TTC549 (cell line): ENCODE measurements around the gene ADGRE3.

ENCODE experiments used
- FAIRE-seq: peaks from 2 replicates; lab custom pipeline; 2012; peaks lifted over from hg19 to GRCh38; lab: Jason Lieb, UNC

Gene ADGRE3, protein sequence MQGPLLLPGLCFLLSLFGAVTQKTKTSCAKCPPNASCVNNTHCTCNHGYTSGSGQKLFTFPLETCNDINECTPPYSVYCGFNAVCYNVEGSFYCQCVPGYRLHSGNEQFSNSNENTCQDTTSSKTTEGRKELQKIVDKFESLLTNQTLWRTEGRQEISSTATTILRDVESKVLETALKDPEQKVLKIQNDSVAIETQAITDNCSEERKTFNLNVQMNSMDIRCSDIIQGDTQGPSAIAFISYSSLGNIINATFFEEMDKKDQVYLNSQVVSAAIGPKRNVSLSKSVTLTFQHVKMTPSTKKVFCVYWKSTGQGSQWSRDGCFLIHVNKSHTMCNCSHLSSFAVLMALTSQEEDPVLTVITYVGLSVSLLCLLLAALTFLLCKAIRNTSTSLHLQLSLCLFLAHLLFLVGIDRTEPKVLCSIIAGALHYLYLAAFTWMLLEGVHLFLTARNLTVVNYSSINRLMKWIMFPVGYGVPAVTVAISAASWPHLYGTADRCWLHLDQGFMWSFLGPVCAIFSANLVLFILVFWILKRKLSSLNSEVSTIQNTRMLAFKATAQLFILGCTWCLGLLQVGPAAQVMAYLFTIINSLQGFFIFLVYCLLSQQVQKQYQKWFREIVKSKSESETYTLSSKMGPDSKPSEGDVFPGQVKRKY

DNA sequence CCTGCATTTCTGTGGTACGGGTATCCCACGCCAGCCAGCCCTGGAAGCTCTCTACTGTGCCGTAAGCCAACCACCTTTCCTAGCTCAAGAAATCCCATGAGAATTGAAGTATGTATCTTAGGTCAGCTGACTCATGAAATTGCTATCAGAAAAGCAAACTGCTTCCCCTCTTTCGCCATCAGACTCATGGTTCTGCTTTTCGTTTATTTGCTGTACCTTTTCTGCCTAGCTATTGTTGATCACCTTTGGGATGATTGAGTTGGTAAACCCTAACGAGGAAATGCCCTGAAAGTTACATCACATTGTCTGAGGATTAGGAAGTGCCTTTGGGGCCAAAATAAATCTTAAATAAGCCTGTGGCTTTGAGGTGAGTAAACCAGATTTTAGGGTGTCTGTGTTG lies at the start of gene ADGRE3:
TSS of gene ADGRE3 (minus strand) at position 81 of the 400 bp plus-strand sequence. CDS start at position 7, 74 bp downstream.
- no peak for FAIRE-seq

DNA sequence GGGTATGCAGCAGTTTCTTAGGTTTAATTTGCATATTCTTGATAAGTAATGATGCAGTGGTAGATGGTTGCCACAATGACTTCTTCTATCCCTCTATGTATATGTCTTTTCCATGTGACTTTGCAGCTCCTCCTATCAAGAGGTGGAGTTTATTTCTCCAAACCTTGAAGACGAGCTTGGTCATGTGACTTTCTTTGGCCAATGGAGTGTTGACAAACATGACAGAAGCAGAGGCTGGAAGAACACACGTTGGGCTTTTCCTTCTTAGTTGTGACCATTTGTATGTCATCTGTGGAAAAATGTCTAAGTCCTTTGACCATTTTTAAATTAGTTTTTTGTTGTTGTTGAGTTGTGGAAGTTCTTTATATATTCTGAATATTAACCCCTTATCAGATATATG lies 47.5 kb upstream of the ADGRE3 start:
- no peak for FAIRE-seq

DNA sequence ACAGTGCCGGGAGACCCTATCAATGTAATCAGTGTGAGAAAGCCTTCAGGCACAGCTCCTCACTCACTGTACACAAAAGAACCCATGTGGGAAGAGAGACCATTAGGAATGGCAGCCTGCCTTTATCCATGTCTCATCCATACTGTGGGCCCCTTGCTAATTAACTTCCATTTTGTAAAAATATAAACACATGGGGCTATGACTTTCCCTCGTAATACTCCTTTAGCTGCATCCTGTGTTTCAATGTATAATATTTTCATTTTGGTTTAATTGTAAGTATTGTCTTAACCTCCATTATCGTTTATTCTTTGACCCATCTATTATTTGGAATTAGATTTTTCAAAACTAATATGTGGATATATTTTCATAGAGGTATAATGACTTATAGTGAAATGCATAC lies 44.5 kb upstream of the ADGRE3 start:
- no peak for FAIRE-seq

DNA sequence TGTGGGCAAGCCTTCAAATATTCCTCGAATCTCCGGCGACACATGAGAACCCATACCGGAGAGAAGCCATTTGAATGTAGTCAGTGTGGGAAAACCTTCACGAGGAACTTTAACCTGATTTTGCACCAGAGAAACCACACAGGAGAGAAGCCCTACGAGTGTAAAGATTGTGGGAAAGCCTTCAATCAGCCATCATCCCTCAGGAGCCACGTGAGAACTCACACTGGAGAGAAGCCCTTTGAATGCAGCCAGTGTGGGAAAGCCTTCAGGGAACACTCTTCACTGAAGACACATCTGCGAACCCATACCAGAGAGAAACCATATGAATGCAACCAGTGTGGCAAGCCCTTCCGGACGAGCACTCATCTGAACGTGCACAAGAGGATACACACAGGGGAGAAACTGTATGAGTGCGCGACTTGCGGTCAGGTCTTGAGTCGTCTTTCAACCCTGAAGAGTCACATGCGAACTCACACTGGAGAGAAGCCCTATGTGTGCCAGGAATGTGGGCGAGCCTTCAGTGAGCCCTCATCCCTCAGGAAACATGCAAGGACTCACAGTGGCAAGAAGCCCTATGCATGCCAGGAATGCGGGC lies 44.0 kb upstream of the ADGRE3 start:
- no peak for FAIRE-seq

DNA sequence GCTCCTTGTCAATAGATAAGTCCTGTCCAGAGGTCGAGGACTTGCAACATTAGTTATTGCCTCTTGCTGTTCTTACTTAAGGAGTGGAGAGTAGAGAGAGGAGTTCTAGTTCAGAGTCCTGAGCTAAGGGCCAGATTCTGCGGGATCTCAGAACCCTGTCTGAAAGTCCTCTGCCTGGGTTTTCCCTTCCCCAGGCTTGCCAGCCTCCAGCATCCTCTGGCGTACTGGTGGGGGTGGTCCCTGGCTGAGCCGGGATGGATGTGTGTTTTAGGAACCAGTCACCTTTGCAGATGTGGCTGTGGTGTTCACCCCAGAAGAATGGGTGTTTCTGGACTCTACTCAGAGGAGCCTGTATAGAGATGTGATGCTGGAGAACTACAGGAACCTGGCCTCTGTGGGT lies 41.2 kb upstream of the ADGRE3 start:
- FAIRE-seq = no peak

DNA sequence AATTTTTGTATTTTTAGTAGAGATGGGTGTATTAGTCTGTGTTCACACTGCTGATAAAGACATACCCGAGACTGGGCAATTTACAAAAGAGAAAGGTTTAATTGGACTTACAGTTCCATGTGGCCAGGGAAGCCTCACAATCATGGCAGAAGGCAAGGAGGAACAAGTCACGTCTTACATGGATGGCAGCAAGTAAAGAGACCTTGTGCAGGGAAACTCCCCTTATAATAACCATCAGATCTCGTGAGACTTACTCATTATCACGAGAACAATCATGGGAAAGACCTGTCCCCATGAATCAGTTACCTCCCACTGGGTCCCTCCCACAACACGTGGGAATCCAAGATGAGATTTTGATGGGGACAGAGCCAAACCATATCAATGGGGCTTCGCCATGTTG lies 29.8 kb upstream of the ADGRE3 start:
- no peak for FAIRE-seq

DNA sequence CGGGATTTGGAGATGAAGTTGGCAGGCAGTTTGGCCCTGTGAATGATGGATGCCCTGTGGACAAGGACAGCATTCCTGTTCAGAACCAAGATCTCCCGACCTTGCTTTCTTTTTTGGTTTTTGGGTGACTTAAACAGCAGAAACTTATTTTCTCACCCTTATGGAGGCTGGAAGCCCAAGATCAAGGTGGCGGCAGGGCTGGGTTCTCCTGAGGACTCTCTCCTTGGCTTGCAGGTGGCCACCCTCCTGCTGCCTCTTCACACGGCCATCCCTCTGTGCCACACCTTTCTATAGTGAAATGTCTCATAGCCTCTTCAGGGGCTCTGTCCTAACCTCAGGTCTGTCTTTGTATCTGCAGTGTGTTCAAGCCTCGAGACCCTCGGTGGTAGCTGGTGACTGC lies 29.2 kb upstream of the ADGRE3 start:
- no peak for FAIRE-seq

DNA sequence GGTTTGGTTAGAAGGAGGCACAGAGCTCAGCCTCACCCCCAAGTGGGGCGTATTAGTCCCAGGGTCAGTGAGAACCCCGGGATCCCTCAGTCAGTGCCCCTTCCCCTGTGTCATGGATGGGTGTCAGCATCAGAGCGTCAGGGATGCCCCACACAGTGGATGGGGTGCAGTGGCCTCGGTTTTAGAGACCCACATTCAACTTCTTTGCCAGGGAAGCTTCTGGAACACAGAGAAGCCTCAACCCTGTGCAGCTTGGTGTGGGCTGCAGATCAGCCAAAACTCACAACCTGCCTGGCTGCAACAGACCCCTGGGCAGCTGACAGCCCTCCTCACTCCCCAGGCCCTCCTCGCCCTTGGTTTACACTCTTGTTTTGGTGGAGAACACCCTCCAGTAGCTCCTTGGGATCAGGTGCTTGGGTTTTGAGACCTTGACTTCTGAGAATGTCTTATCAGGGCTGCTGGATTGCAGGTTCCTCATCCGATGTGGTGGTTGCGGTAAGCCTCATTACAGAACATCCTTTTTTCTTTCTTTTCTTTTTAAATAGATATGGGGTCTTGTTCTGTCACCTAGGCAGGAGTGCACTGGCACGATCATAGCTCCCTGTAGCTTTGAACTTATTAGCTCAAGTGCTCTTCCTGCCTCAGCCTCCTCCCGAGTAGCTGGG lies 26.2 kb upstream of the ADGRE3 start:
- no peak for FAIRE-seq

DNA sequence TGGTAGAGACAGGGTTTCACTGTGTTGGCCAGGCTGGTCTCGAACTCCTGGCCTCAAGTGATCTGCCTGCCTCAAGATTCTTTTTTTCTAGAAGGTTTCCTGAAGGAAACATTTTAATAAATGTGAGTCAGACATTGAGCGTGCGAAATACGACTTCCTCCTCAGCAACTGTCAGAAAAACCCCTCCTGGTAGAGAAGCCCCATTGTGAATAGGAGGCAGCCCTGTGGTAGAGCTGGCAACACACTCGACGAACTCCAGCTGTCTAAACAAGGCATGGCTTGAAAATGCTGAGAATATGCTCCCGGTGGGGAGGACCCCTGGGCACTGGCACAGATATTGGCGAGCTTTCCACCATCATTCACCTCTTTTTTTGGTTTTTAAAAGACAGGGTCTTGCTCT lies 25.0 kb upstream of the ADGRE3 start:
- FAIRE-seq = no peak

DNA sequence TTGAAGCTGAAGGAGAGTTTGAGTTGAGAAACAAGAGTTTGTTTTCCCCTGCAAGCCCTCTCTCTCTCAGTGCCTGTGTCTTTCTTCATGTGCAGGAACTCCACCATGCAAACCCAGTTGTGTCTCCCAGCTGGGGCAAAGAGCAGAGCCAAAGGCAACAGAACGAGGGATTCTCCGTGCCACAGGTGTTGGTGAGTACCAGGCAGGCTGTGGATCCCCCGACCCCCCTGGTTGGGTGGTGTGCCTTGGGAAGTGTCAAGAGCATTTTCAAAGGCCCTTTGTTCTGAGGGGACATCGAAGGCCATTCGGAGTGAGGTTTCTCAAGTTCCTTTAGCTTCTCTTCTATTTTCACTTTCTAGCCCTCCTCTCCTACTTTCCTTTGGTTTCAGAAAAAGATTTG lies 20.8 kb upstream of the ADGRE3 start:
- FAIRE-seq = no peak

DNA sequence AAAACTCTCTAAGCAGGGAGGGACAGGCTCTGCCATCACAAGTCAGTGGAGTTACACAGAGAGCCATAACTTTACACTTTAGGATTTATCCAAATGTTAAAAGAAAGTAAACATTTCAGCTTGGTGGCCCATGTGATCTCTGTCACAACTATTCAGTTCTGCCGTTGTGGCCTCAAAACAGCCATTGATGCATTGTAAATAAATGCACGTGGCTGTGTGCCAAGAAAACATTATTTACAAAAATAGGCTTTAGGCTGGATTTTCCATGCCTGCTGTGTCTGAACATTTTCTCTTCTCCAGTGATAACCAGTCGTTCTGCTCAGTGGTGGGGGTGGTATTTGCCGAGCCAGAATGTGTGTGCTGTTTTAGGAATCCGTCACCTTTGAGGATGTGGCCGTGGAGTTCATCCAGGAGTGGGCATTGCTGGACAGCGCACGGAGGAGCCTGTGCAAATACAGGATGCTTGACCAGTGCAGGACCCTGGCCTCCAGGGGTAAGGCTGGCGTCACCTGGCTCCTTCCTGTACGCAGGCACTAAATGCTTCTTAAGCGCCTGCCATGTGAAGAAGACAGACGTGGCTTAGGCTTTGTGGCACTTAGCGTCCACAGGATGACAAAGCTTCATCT lies 20.1 kb upstream of the ADGRE3 start:
- FAIRE-seq = no peak

DNA sequence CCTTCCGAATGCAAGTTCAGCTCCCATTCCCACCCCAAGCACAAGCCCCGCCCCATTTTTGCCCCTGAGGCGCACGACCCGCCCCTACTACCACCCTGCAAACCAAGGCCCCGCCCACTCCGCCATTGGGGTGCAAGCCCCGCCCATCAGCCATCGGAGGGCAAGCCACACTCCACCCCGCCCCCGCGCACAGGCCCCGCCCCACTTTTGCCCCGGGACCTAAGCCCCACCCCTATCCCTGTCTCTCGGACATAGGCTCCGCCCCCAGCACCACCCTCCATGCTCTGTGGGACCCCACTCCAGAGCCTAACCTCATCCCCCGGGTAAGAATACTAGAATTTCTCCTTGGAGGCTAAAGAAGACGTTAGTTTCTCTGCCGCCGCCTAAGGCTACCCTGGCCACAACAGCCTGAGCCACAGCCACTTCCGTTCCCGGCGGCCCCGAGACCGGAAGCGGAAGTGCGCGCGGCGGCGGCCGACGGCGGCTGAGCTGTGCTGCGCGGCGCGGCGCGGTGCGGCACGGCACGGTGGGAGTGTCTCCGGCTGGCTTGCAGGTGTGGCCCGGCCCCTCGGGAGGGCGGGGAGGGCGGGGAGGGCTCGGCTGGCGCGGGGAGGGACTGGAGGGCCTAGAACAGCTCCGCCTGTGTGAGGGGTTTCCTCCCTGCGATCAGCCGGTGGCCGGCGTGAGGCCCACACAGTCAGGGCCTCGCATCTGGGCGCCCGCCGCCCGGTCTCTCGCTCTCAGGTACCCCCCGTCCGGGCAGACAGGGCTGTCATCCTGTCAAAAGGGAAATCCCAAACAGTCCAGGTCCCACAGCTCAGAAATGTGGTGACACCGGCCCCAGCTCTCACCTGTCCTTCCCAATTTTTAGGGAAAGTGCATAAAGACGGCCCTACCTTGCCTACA lies 15.2 kb upstream of the ADGRE3 start, which contains the start of gene ZNF333:
TSS of gene ZNF333 (plus strand) at position 451 of the 906 bp plus-strand sequence. CDS start 3,444 bp downstream, outside the sequence.
- FAIRE-seq = no peak

DNA sequence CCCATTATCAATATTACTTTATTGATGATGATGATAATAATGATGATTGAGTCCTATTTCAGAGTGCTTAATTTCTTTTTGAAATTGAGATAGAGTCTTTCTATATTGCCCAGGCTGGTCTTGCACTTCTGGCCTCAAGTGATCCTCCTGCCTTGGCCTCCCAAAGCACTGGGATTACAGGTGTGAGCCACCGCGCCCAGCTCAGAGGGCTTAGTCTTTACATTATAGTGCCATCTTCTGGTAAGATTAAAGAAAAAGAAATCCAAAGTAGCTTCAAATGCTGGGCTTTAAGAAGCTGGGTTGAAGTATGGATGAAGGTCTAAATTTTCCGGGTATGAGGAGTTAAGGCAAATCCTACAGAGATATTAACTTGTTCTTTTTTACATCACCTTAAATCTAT lies 11.8 kb upstream of the ADGRE3 start:
- no peak for FAIRE-seq

DNA sequence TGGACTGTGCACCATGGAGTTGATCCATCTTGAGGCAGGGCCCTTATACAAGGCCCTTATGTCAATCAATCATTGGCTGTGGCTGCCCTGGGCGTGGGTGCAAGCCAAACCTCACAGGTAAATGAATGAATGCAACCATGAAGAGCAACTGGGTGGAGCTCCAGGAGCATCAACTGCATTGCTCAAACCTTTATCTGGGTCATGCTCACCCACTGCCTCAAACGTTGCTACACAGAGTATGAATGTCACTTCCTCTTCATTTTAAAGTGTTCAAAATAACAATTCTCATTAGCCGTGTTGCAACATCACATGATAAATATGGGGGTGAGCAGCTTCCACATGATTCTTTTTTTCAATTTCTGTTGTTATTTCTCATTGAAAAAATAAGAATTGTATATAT lies 8.8 kb upstream of the ADGRE3 start:
- no peak for FAIRE-seq

DNA sequence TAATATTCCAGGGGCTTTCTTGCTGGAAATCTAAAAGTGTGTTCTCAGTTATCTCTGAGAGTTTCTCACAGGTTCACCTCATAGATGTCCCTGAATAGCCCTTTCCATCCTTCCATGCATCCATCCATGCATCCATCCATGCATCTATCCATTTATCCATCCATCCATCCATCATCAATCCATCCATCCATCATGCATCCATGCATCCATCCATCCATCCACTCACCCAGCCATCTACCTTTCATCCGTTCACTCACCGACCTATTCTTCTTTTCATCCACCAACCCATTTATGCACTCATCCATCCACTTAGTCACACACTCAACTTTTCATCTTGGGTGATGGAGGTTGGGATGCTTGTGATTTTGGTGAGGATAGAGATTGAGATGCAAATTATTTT lies 7.4 kb upstream of the ADGRE3 start:
- no peak for FAIRE-seq

DNA sequence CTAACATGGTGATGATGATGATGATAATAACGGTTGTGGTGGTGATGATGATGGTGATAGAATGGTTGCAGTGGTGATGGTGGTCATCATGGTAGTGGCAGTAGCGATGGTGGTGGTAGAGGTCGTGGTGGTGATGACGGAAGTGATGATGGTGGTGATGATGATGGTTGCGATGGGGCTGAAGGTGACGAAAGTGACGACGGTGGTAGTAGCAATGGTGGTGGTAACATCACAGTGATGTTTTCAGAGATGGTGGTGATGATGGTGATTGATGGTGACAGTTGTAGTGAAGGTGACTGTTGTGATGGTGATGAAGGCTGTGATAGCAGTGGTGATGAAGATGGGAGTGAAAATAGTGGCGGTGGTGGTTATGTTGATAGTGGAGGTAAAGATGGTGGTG lies 3.6 kb upstream of the ADGRE3 start:
- no peak for FAIRE-seq

DNA sequence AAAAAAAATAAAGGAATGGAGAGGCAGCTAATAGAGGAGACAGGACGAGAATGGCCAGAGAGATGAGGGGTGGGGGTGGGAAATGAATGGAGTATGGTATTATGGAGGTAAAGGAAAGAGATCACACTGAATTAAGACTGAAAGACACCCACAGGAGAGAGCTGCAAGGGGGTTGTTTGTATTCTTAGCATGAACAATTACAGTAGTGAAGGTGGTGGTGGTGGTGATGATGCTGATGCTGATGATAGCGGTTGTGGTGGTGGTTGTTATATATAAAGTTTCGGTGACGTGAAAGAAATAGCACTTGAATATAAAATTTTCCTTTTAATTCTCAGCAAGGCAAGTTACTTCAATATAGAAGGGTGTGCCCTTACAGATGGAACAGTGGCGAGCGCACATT lies 2.8 kb upstream of the ADGRE3 start:
- no peak for FAIRE-seq

DNA sequence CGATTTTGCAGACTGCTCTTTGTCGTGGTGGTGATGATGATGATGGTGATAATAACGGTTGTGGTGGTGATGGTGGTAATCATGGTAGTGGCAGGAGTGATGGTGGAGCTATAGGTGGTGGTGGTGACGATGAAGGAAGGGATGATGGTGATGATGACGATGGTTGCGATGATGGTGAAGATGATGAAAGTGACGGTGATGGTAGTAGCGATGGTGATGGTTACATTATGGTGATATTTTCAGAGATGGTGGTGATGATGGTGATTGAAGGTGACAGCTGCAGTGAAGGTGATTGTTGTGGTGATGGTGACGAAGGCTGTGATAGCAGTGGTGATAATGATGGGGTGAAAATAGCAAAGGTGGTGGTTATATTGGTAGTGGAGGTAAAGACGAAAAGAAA lies 2.1 kb upstream of the ADGRE3 start:
- no peak for FAIRE-seq

DNA sequence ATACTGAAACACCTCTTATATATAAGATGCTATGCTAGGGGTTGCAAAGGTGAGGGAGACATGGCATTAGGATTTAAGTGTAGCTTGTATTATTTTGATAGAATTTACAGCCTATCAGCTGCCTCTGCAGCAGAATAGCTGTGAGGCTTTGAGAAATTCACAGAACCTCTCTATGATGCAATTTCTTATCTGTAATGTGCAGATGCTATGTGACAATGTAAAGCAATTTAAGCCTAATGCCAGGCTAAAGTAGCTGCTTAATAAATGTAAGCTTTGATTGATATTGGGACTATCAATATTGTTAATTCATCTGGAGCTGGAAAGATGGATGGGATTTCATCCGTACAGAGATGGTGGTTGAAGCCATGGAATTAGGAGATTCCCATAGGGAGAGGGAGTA lies 1.6 kb downstream of the ADGRE3 start:
- no peak for FAIRE-seq

DNA sequence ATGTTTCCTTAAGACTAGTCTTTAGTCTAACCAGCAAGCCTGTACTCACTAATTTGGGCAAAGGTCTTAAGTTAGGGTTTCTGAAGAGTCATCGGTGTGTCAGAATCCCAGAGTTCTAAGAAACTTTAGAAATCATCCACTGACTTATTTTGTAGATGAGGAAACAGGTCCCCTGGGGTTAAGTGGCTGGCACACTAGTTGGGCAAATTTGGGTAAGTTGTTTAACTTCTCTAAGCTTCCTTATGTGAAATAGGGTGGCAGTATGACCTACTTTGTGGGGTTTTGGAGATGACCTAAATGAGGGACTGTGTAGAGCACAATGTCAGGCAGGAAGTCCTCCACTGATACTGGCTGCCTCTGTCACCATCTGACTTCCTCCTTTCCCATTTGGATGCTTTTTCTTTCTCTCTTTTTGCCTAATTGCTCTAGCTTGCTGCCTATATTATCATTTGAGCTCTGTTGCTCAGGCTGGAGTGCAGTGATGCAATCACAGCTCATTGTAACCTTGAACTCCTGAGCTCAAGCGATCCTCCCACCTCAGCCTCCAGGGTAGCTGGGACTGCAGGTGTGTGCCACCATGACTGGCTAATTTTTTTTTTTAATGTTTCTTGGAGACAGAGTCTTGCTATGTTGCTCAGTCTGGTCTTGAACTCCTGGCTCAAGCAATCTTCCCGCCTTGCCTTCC lies 2.3 kb downstream of the ADGRE3 start:
- FAIRE-seq = no peak

DNA sequence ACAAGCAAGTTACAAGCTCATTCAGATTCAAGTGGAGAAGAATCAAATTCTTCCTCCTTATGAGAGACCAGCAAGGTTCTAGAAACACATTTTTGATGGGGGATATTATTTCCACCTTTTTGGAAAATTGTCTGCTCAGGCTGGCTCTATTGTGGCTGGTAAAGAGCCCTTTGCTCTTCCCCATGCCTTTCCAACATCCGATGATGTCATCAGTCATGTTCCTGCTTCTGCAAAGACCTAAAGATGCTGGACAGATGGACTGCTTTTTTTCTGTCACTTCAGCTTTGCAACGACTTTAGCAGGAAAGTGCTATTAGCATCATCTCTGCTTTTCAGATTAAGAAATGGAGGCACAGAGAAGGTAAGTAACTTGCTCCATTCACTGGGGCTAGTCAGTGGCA lies 4.2 kb downstream of the ADGRE3 start:
- FAIRE-seq = no peak
